Spleen (tissue), 7 donors: Measurements from ENCODE around the gene COTL1.

Experiments
- CTCF ChIP-seq, 11 experiments: fragments of 200-600 bp in 7 of 11; fragments of 450-650 bp in 4 of 11; sonication (generic) in 4 of 11; IDR thresholded peaks in 8 of 11; conservative IDR thresholded peaks in 3 of 11; 1 replicate in 7 of 11; 2 replicates in 4 of 11; pipeline versions ENCODE4 v1.4.0 to v1.8.0; 2016 to 2021; ENCODE audit warnings: antibody characterized with exemption in 11 of 11, inconsistent platforms in 4 of 11, mild to moderate bottlenecking in 1 of 11
- POLR2A ChIP-seq, 3 donors: fragments of 450-650 bp; IDR thresholded peaks; one replicate each; pipeline ENCODE4 v1.5.1; 2017; ENCODE audit warnings: antibody characterized with exemption in 3 of 3, mild to moderate bottlenecking in 1 of 3
- POLR2AphosphoS5 ChIP-seq, 3 donors: sonication (generic); formaldehyde crosslinking; IDR thresholded peaks; one replicate each; pipeline ENCODE4 v1.5.1; 2017; ENCODE audit warnings: antibody characterized with exemption in 3 of 3
- donor health status: DM: no; HTN: no; CAD: no; lungs with moderate emphysema.
- donor health status: DM: no; HTN: no; CAD: no.
- donor health status: DM: no; HTN: no; CAD: no.

GRCh38 chr16:84547546-84548061 is 70.3 kb downstream of the COTL1 start:
- TF ChIP-seq CTCF (IDR thresholded peaks at IDR 0.05 in 8 of 11, conservative IDR thresholded peaks at IDR 0.05 in 3 of 11) (no peak), POLR2AphosphoS5 (IDR thresholded peaks at IDR 0.05) (no peak), POLR2A (IDR thresholded peaks at IDR 0.05) (no peak)
